SK-N-SH (cell line): ENCODE results near the gene ZNF865. TPM values are rescaled to one million over a fixed set of nuclear protein-coding genes. Genes with fewer than 3 reads are reported as not detected.

Experiments
- CTCF ChIA-PET: fragments of 300-600, 350-600 bp; formaldehyde crosslinking; extraction: SDS; loops from one replicate; lab custom pipeline; 2021; lab: Yijun Ruan, JAX
- POLR2A ChIA-PET: fragments of 350-600 bp; sonication (Branson Sonifier 250); formaldehyde crosslinking; extraction: SDS; loops from one replicate; lab custom pipeline; 2020; ENCODE audit warnings: antibody characterized with exemption, inconsistent platforms; lab: Yijun Ruan, JAX
- DNase-seq: peaks from one replicate; pipeline ENCODE4 v3.0.0; 2012
- H2AFZ ChIP-seq: fragments of 200-600 bp; sonication (generic); 2 replicates; pipeline ENCODE4 v1.8.1; 2016; ENCODE audit warnings: antibody characterized with exemption, mild to moderate bottlenecking, low read depth
- H3F3A ChIP-seq: fragments of 200-600 bp; sonication (generic); replicated peaks from 2 replicates; pipeline ENCODE3; 2016; ENCODE audit warnings: antibody characterized with exemption, mild to moderate bottlenecking; ENCODE audit not compliant: insufficient read depth
- H3K27ac ChIP-seq, 2 experiments: fragments of 200-500 bp in 1 of 2; fragments of 200-600 bp in 1 of 2; sonication (Bioruptor generic) in 1 of 2; sonication (generic), shearing (Covaris generic) in 1 of 2; 2 replicates each; pipeline versions ENCODE4 v1.5.1 to v1.6.1; 2014 to 2016; ENCODE audit warnings: low read depth in 2 of 2, inconsistent platforms in 1 of 2, low read length in 1 of 2, mild to moderate bottlenecking in 1 of 2, mixed read lengths in 1 of 2
- H3K27me3 ChIP-seq: fragments of 200-600 bp; sonication (generic), shearing (Covaris generic); 2 replicates; pipeline ENCODE4 v1.6.1; 2016; ENCODE audit warnings: mixed run types; ENCODE audit not compliant: insufficient read depth
- H3K36me3 ChIP-seq, 2 experiments: fragments of 200-500 bp in 1 of 2; fragments of 200-600 bp in 1 of 2; sonication (Bioruptor generic) in 1 of 2; sonication (generic) in 1 of 2; replicated peaks in 1 of 2; 2 replicates each; pipeline versions ENCODE3 to v1.5.1; 2014 to 2016; ENCODE audit warnings: low read length in 1 of 2, mild to moderate bottlenecking in 1 of 2; ENCODE audit not compliant: insufficient read depth in 2 of 2, control insufficient read depth in 1 of 2
- H3K4me1 ChIP-seq, 2 experiments: fragments of 200-500 bp in 1 of 2; fragments of 200-600 bp in 1 of 2; sonication (Bioruptor generic) in 1 of 2; sonication (generic), shearing (Covaris generic) in 1 of 2; 2 replicates each; pipeline versions ENCODE4 v1.5.1 to v1.6.1; 2014 to 2016; ENCODE audit warnings: low read depth in 1 of 2, low read length in 1 of 2, mixed run types in 1 of 2; ENCODE audit not compliant: insufficient read depth in 2 of 2, control insufficient read depth in 1 of 2
- H3K4me2 ChIP-seq: fragments of 200-600 bp; sonication (generic), shearing (Covaris generic); 2 replicates; pipeline ENCODE4 v1.6.1; 2017; ENCODE audit warnings: mixed run types
- H3K4me3 ChIP-seq, 2 experiments: fragments of 200-500 bp in 1 of 2; fragments of 200-600 bp in 1 of 2; sonication (Bioruptor generic) in 1 of 2; sonication (generic), shearing (Covaris generic) in 1 of 2; 2 replicates each; pipeline versions ENCODE4 v1.5.1 to v1.8.1; 2014 to 2016; ENCODE audit warnings: low read depth in 2 of 2, inconsistent platforms in 1 of 2, low read length in 1 of 2, mild to moderate bottlenecking in 1 of 2, mixed read lengths in 1 of 2, moderate library complexity in 1 of 2
- H3K79me2 ChIP-seq: fragments of 200-600 bp; sonication (generic); 2 replicates; pipeline ENCODE4 v1.8.1; 2017; ENCODE audit warnings: mild to moderate bottlenecking; ENCODE audit not compliant: insufficient read depth
- H3K9ac ChIP-seq: fragments of 200-600 bp; sonication (generic); 2 replicates; pipeline ENCODE4 v1.6.1; 2017; ENCODE audit warnings: mixed run types
- H3K9me2 ChIP-seq: fragments of 200-600 bp; sonication (generic); 2 replicates; pipeline ENCODE4 v1.6.1; 2017; ENCODE audit warnings: mixed run types
- H3K9me3 ChIP-seq: fragments of 200-600 bp; sonication (generic); 2 replicates; pipeline ENCODE4 v1.6.1; 2017; ENCODE audit warnings: mixed run types, mild to moderate bottlenecking, moderate library complexity
- H4K20me1 ChIP-seq: fragments of 200-600 bp; sonication (generic); 2 replicates; pipeline ENCODE4 v1.6.1; 2017; ENCODE audit warnings: mild to moderate bottlenecking, mixed run types; ENCODE audit not compliant: insufficient read depth
- EP300 ChIP-seq, 2 experiments: IDR thresholded peaks; 2 replicates each; pipeline versions ENCODE4 v1.4.0 to v1.6.1; 2012; ENCODE audit warnings: borderline replicate concordance in 1 of 2, low read depth in 1 of 2, low read length in 1 of 2
- EZH2phosphoT487 ChIP-seq: fragments of 200-600 bp; sonication (generic); IDR thresholded peaks from 2 replicates; pipeline ENCODE4 v1.6.1; 2017; ENCODE audit warnings: low read depth, mixed run types, mild to moderate bottlenecking, antibody characterized with exemption, moderate library complexity, borderline replicate concordance
- FOSL2 ChIP-seq: IDR thresholded peaks from 2 replicates; pipeline ENCODE4 v1.4.0; 2012; ENCODE audit warnings: low read depth, mild to moderate bottlenecking, moderate library complexity, borderline replicate concordance
- FOXM1 ChIP-seq: IDR thresholded peaks from 2 replicates; pipeline ENCODE4 v1.4.0; 2012; ENCODE audit warnings: low read depth, mild to moderate bottlenecking
- GATA2 ChIP-seq: sonication (generic); formaldehyde crosslinking; IDR thresholded peaks from 2 replicates; pipeline ENCODE4 v1.5.0; 2020; ENCODE audit warnings: mild to moderate bottlenecking, missing genetic modification reagents
- IRF3 ChIP-seq: fragments of 150-350 bp; IDR thresholded peaks from 2 replicates; pipeline ENCODE4 v1.6.1; 2016; ENCODE audit warnings: mild to moderate bottlenecking, low read depth, low read length
- JUND ChIP-seq: IDR thresholded peaks from 2 replicates; pipeline ENCODE4 v1.4.0; 2012
- MAX ChIP-seq: IDR thresholded peaks from 2 replicates; pipeline ENCODE4 v1.4.0; 2012; ENCODE audit warnings: low read depth
- MEF2A ChIP-seq: IDR thresholded peaks from 2 replicates; pipeline ENCODE4 v1.4.0; 2012; ENCODE audit warnings: low read depth, borderline replicate concordance
- MXI1 ChIP-seq: IDR thresholded peaks from 2 replicates; pipeline ENCODE4 v1.6.1; 2012; ENCODE audit warnings: mild to moderate bottlenecking, low read depth, low read length, improper control_type of control experiment
- NFIC ChIP-seq: IDR thresholded peaks from 2 replicates; pipeline ENCODE4 v1.4.0; 2012; ENCODE audit warnings: borderline replicate concordance
- POLR2AphosphoS5 ChIP-seq: IDR thresholded peaks from 2 replicates; pipeline ENCODE4 v1.6.1; 2012; ENCODE audit warnings: low read depth, low read length
- RFX5 ChIP-seq: IDR thresholded peaks from 2 replicates; pipeline ENCODE4 v1.6.1; 2012; ENCODE audit warnings: mild to moderate bottlenecking, improper control_type of control experiment, low read length
- SIN3A ChIP-seq: IDR thresholded peaks from 2 replicates; pipeline ENCODE4 v1.6.1; 2012; ENCODE audit warnings: low read depth, mild to moderate bottlenecking, low read length, moderate library complexity, borderline replicate concordance
- TAF1 ChIP-seq: IDR thresholded peaks from 2 replicates; pipeline ENCODE4 v1.6.1; 2012; ENCODE audit warnings: low read depth, mild to moderate bottlenecking, low read length, moderate library complexity, borderline replicate concordance
- TEAD4 ChIP-seq: IDR thresholded peaks from 2 replicates; pipeline ENCODE4 v1.4.0; 2012; ENCODE audit warnings: mild to moderate bottlenecking, borderline replicate concordance; ENCODE audit not compliant: insufficient read depth
- USF1 ChIP-seq: IDR thresholded peaks from 2 replicates; pipeline ENCODE4 v1.4.0; 2012; ENCODE audit warnings: low read depth, borderline replicate concordance
- ZBTB33 ChIP-seq: IDR thresholded peaks from 2 replicates; pipeline ENCODE4 v1.4.0; 2012; ENCODE audit warnings: low read depth, borderline replicate concordance
- WGBS: methylation state at CpG from one replicate; pipeline ENCODE4 v1.1.6; 2017; ENCODE audit warnings: low lambda C conversion rate; 5-methylcytosine and 5-hydroxymethylcytosine counted together
- polyA plus RNA-seq, 3 experiments: library from polyadenylated mRNA; depleted of rRNA; stranded (reverse); fragments of >200 nt; gene quantifications; 2 replicates each; pipeline ENCODE4 v1.2.3, GENCODE V29; 2012

Gene ZNF865
- polyA plus RNA-seq, 1 of the 3 experiments (the other 2 are of a cell fraction) = 5.0 TPM

GRCh38 chr19:55605207-55605636 is 225 bp upstream of the ZNF865 start (continued):
- no peak for TF ChIP-seq TEAD4
- no peak for TF ChIP-seq RFX5
- TF ChIP-seq, all 33 proteins: peak for 6

- TF ChIP-seq MAX (no peak), EP300 (IDR thresholded peaks at IDR 0.05; ENCODE audit: borderline replicate concordance in 1 of 2, low read depth in 1 of 2, low read length in 1 of 2) (0 out of 4 replicates have a peak, but pooled peaks of 1 of the 2 experiments have one; percentile 16), MEF2A (no peak)
- TF ChIP-seq, all 33 proteins: peak for 1
- no peaks in the 10 kb centered on the region for H3K27me3 ChIP-seq
- 18% methylated on average over 12 of the region's 12 CpGs for WGBS
- CTCF ChIA-PET = interaction anchor here (0.6 to 3.5 kb wide), 23 partner anchors 12 to 379 kb away, joined by 3 to 31 read pairs (median 4); partner anchors contain the start of genes ZNF579, ZNF581, ZNF628 and ZNF784
- peak overlapping the region; percentile 56 to 95; a peak in 3 of 4 replicates for H3K27ac ChIP-seq
- DNase-seq = no peak
- peaks cover 61% of the 10 kb centered on the region for H3K79me2 ChIP-seq
- peaks cover 18% of the 10 kb centered on the region for H3F3A ChIP-seq
- peaks cover 12 to 24% of the 10 kb centered on the region in 2 experiments for H3K36me3 ChIP-seq
- no peaks in the 10 kb centered on the region for H3K9me3 ChIP-seq
- no peaks in the 10 kb centered on the region for H3K9me2 ChIP-seq
- H3K4me1 ChIP-seq = peaks cover 3 to 12% of the 10 kb centered on the region in 2 experiments; a peak in 3 of 4 replicates
- H3K4me3 ChIP-seq = peak overlapping the region; percentile 88 to 93
- H3K9ac ChIP-seq = peak overlapping the region; percentile 93
- H4K20me1 ChIP-seq = peaks cover 35% of the 10 kb centered on the region; the same call in 1 of the 2 replicates
- H3K4me2 ChIP-seq = peak overlapping the region; percentile 86
- H2AFZ ChIP-seq = no peak overlapping the region
- POLR2A ChIA-PET = interaction anchor here (0.8 to 2.0 kb wide), 5 partner anchors 12 to 120 kb away, joined by 3 to 10 read pairs (median 3); partner anchors contain the start of genes ZNF579 and ZNF784
Observed at GRCh38 chr19:55606471-55606787, 982 bp downstream of the ZNF865 start.

- H3K4me3 ChIP-seq = peak overlapping the region; percentile 88 to 93
- H3K27me3 ChIP-seq = no peaks in the 10 kb centered on the region
- H4K20me1 ChIP-seq = peaks cover 38% of the 10 kb centered on the region; the same call in 1 of the 2 replicates
- H2AFZ ChIP-seq = no peak overlapping the region
- POLR2A ChIA-PET = interaction anchor here (1.2 to 2.0 kb wide), 4 partner anchors 12 to 120 kb away, joined by 3 to 10 read pairs (median 5); partner anchors contain the start of gene ZNF784
- H3F3A ChIP-seq = peaks cover 17% of the 10 kb centered on the region
- H3K9me2 ChIP-seq = no peaks in the 10 kb centered on the region
- no peak for DNase-seq
- CTCF ChIA-PET = interaction anchor here (0.6 to 3.5 kb wide), 23 partner anchors 12 to 379 kb away, joined by 3 to 31 read pairs (median 4); partner anchors contain the start of genes ZNF579, ZNF581, ZNF628 and ZNF784
- peaks cover 62% of the 10 kb centered on the region for H3K79me2 ChIP-seq
- 66% methylated on average over 9 of the region's 9 CpGs for WGBS
- peaks cover 12 to 24% of the 10 kb centered on the region in 2 experiments for H3K36me3 ChIP-seq
- H3K4me1 ChIP-seq = peaks cover 3 to 11% of the 10 kb centered on the region in 2 experiments; a peak in 3 of 4 replicates
- no peak overlapping the region for H3K27ac ChIP-seq
- peak overlapping the region; percentile 93 for H3K9ac ChIP-seq
- no peaks in the 10 kb centered on the region for H3K9me3 ChIP-seq
- peak overlapping the region; percentile 86 for H3K4me2 ChIP-seq
- no peak for TF ChIP-seq EZH2phosphoT487
- TF ChIP-seq GATA2 (CRISPR knock-in tag) = no peak
- TF ChIP-seq FOSL2 = no peak
- TF ChIP-seq RFX5 = no peak
- no peak for TF ChIP-seq SIN3A
- TF ChIP-seq TAF1 = no peak
- no peak for TF ChIP-seq FOXM1
- no peak for TF ChIP-seq MEF2A
- TF ChIP-seq ZBTB33 = no peak
- no peak for TF ChIP-seq MAX
- no peak for TF ChIP-seq MXI1
- TF ChIP-seq NFIC = no peak
- no peak for TF ChIP-seq IRF3
- no peak for TF ChIP-seq TEAD4
- TF ChIP-seq JUND = no peak
- TF ChIP-seq USF1 = no peak
- TF ChIP-seq POLR2AphosphoS5 = no peak
Observed at GRCh38 chr19:55606817-55607216, 1.4 kb downstream of the ZNF865 start.
